HFFc6 (cell line): ENCODE data around the gene MELK. TPM values are rescaled to one million over a fixed set of nuclear protein-coding genes. Genes with fewer than 3 reads are reported as not detected.
A peak's percentile ranks its signal among the peaks of the same experiment; 100 is the strongest.

Experiments used
- DNase-seq: peaks from one replicate; pipeline ENCODE4 v3.0.0-alpha.2; 2018
- H3K27ac Mint-ChIP-seq: 2 replicates; pipeline ENCODE4 v1.8.0; 2020; ENCODE audit warnings: mild to moderate bottlenecking, mixed read lengths
- H3K27me3 Mint-ChIP-seq: 2 replicates; pipeline ENCODE4 v1.8.0; 2021; ENCODE audit warnings: mild to moderate bottlenecking, moderate library complexity, mixed read lengths; ENCODE audit not compliant: insufficient read depth
- H3K36me3 Mint-ChIP-seq: 2 replicates; pipeline ENCODE4 v1.8.0; 2021; ENCODE audit warnings: low read depth, mixed read lengths
- H3K4me1 Mint-ChIP-seq: 2 replicates; pipeline ENCODE4 v1.8.0; 2020; ENCODE audit warnings: low read depth, mixed read lengths
- H3K4me3 Mint-ChIP-seq: 2 replicates; pipeline ENCODE4 v1.8.0; 2020; ENCODE audit warnings: mild to moderate bottlenecking, moderate library complexity, mixed read lengths
- H3K9me3 Mint-ChIP-seq: 2 replicates; pipeline ENCODE4 v1.8.0; 2020; ENCODE audit warnings: mild to moderate bottlenecking, mixed read lengths
- CTCF ChIP-seq: fragments of 200-600 bp; sonication (generic); IDR thresholded peaks from 2 replicates; pipeline ENCODE4 v1.5.0; 2021; ENCODE audit warnings: antibody characterized with exemption, mild to moderate bottlenecking
- total RNA-seq, 6 experiments: library from RNA; stranded (reverse); fragmentation: NEBNext Ultra II Directional; extraction: Animal tissue kit (Norgen Biotek cat#: 25700); gene quantifications; 2 replicates in 1 of 6; 3 replicates in 5 of 6; pipeline ENCODE4 v1.2.3, GENCODE V29; 2021

The MELK gene
- total RNA-seq, 6 experiments from 2014 or later, result 16.6 to 40.5 (median 35.6) TPM

GRCh38 chr9:36676778-36677485, 104.2 kb downstream of the MELK start:
- H3K27me3 Mint-ChIP-seq, result no peaks in the 10 kb centered on the region
- H3K27ac Mint-ChIP-seq, result no peak overlapping the region
- no peak for DNase-seq
- no peak overlapping the region for H3K4me3 Mint-ChIP-seq
- no peaks in the 10 kb centered on the region for H3K4me1 Mint-ChIP-seq
- no peaks in the 10 kb centered on the region for H3K9me3 Mint-ChIP-seq
- TF ChIP-seq CTCF, result no peak
- H3K36me3 Mint-ChIP-seq, result peaks cover 48% of the 10 kb centered on the region

- Mint-ChIP-seq H3K4me3 (no peak overlapping the region), H3K36me3 (peaks cover 48% of the 10 kb centered on the region)
- no peak for DNase-seq
Observed at GRCh38 chr9:36677611-36678010, 104.9 kb downstream of the MELK start.

GRCh38 chr9:36679710-36680109, 107.0 kb downstream of the MELK start:
- Mint-ChIP-seq H3K9me3 (no peaks in the 10 kb centered on the region), H3K4me3 (no peak overlapping the region), H3K27ac (no peak overlapping the region), H3K36me3 (peaks cover 45% of the 10 kb centered on the region), H3K4me1 (no peaks in the 10 kb centered on the region), H3K27me3 (no peaks in the 10 kb centered on the region)
- TF ChIP-seq CTCF, result peak; percentile 40; the same call in 1 of the 2 replicates
- DNase-seq, result no peak

More at GRCh38 chr9:36677611-36678010, 104.9 kb downstream of the MELK start:
- H3K27me3 Mint-ChIP-seq, result no peaks in the 10 kb centered on the region
- TF ChIP-seq CTCF, result no peak
- H3K27ac Mint-ChIP-seq, result no peak overlapping the region
- H3K4me1 Mint-ChIP-seq, result no peaks in the 10 kb centered on the region
- H3K9me3 Mint-ChIP-seq, result no peaks in the 10 kb centered on the region

GRCh38 chr9:36686471-36686870, 113.8 kb downstream of the MELK start:
- no peaks in the 10 kb centered on the region; the same call in 1 of the 2 replicates for H3K27me3 Mint-ChIP-seq
- no peak overlapping the region for H3K27ac Mint-ChIP-seq
- no peaks in the 10 kb centered on the region; the same call in 1 of the 2 replicates for H3K9me3 Mint-ChIP-seq
- DNase-seq, result no peak
- no peak overlapping the region for H3K4me3 Mint-ChIP-seq
- no peaks in the 10 kb centered on the region for H3K4me1 Mint-ChIP-seq
- TF ChIP-seq CTCF, result no peak
- no peaks in the 10 kb centered on the region for H3K36me3 Mint-ChIP-seq

- DNase-seq, result no peak
- TF ChIP-seq CTCF, result no peak
- no peak overlapping the region for H3K4me3 Mint-ChIP-seq
- H3K36me3 Mint-ChIP-seq, result no peaks in the 10 kb centered on the region
- H3K4me1 Mint-ChIP-seq, result no peaks in the 10 kb centered on the region
- H3K27me3 Mint-ChIP-seq, result peaks cover under 1% of the 10 kb centered on the region
- H3K9me3 Mint-ChIP-seq, result no peaks in the 10 kb centered on the region; the same call in 1 of the 2 replicates
- H3K27ac Mint-ChIP-seq, result no peak overlapping the region
Observed at GRCh38 chr9:36690412-36691168, 117.9 kb downstream of the MELK start.
